B cell (primary cell): ENCODE results near the gene PPP1R9A. TPM values are rescaled to one million over a fixed set of nuclear protein-coding genes. Genes with fewer than 3 reads are reported as not detected.

ENCODE experiments used
- ATAC-seq: fragments of 200-7000 bp; cut with Tn5 transposase; one replicate; pipeline ENCODE4 v1.10.0; 2021; ENCODE audit warnings: low read depth, mild to moderate bottlenecking, moderate number of reproducible peaks, moderate library complexity
- CTCF ChIA-PET: fragments of 350-600 bp; sonication (Branson Sonifier 250); formaldehyde crosslinking; loops from one replicate; lab custom pipeline; 2021; ENCODE audit warnings: antibody characterized with exemption, inconsistent platforms; lab: Charles Lee
- POLR2A ChIA-PET: fragments of 350-600 bp; sonication (Branson Sonifier 250); formaldehyde crosslinking; loops from one replicate; lab custom pipeline; 2021; ENCODE audit warnings: antibody characterized with exemption; lab: Charles Lee
- DNase-seq: peaks from one replicate; pipeline ENCODE4 v3.0.0; 2013
- H2AFZ ChIP-seq: 2 replicates; pipeline ENCODE4 v1.6.1; 2012; ENCODE audit warnings: mild to moderate bottlenecking, low read depth, low read length; ENCODE audit not compliant: insufficient read depth, poor library complexity, severe bottlenecking
- H3K27ac ChIP-seq, 2 donors: 1 replicate in 1 of 2; 2 replicates in 1 of 2; pipeline ENCODE4 v1.5.1; 2012 to 2013; ENCODE audit warnings: low read length in 2 of 2, mild to moderate bottlenecking in 2 of 2, moderate library complexity in 1 of 2
- H3K27me3 ChIP-seq, 4 experiments: fragments of 200-600 bp in 1 of 4; sonication (generic) in 1 of 4; replicated peaks in 1 of 4; 1 replicate in 2 of 4; 2 replicates in 2 of 4; pipeline versions ENCODE4 v1.6.1 to v1.7.0; 2013 to 2016; ENCODE audit warnings: low read length in 3 of 4, mild to moderate bottlenecking in 2 of 4, mixed read lengths in 1 of 4, moderate library complexity in 1 of 4; ENCODE audit not compliant: insufficient read depth in 4 of 4, control insufficient read depth in 3 of 4; ENCODE audit errors: control extremely low read depth in 1 of 4
- H3K36me3 ChIP-seq, 2 experiments: replicated peaks in 1 of 2; 1 replicate in 1 of 2; 2 replicates in 1 of 2; pipeline versions ENCODE4 v1.6.1 to v1.7.1; 2013; ENCODE audit warnings: low read length in 1 of 2; ENCODE audit not compliant: insufficient read depth in 2 of 2, control insufficient read depth in 1 of 2; ENCODE audit errors: control extremely low read depth in 1 of 2, extremely low read depth in 1 of 2
- H3K4me1 ChIP-seq, 2 donors: fragments of 200-600 bp in 1 of 2; sonication (generic) in 1 of 2; 1 replicate in 1 of 2; 2 replicates in 1 of 2; pipeline versions ENCODE4 v1.5.1 to v1.6.1; 2013 to 2017; ENCODE audit warnings: low read length in 2 of 2; ENCODE audit not compliant: control insufficient read depth in 2 of 2, insufficient read depth in 2 of 2
- H3K4me2 ChIP-seq: replicated peaks from 2 replicates; pipeline ENCODE3; 2012; ENCODE audit warnings: mild to moderate bottlenecking, low read depth, low read length; ENCODE audit not compliant: poor library complexity, severe bottlenecking
- H3K4me3 ChIP-seq, 5 experiments: fragments of 200-600 bp in 1 of 5; sonication (generic) in 1 of 5; 1 replicate in 3 of 5; 2 replicates in 2 of 5; pipeline versions ENCODE4 v1.5.1 to v1.7.0; 2011 to 2016; ENCODE audit warnings: low read length in 4 of 5, mild to moderate bottlenecking in 4 of 5, low read depth in 2 of 5, control low read depth in 1 of 5, moderate library complexity in 1 of 5; ENCODE audit not compliant: insufficient read depth in 1 of 5; ENCODE audit errors: control extremely low read depth in 1 of 5, extremely low read depth in 1 of 5
- H3K79me2 ChIP-seq: fragments of 200-600 bp; sonication (generic); one replicate; pipeline ENCODE4 v1.6.0; 2016; ENCODE audit warnings: low read length; ENCODE audit not compliant: control insufficient read depth, insufficient read depth
- H3K9ac ChIP-seq: fragments of 200-600 bp; sonication (generic); 2 replicates; pipeline ENCODE4 v1.6.1; 2017; ENCODE audit warnings: mild to moderate bottlenecking, low read length, moderate library complexity
- H3K9me3 ChIP-seq, 3 donors: one replicate each; pipeline versions ENCODE4 v1.6.1 to v1.7.1; 2013; ENCODE audit warnings: low read length in 2 of 3; ENCODE audit not compliant: control insufficient read depth in 2 of 3, insufficient read depth in 1 of 3; ENCODE audit errors: control extremely low read depth in 1 of 3
- H4K20me1 ChIP-seq: 2 replicates; pipeline ENCODE4 v1.6.0; 2012; ENCODE audit warnings: mild to moderate bottlenecking, low read length; ENCODE audit not compliant: insufficient read depth, control insufficient read depth, poor library complexity, severe bottlenecking
- H3K27ac Mint-ChIP-seq: one replicate; pipeline ENCODE4 v1.8.0; 2021; ENCODE audit warnings: mixed read lengths
- H3K27me3 Mint-ChIP-seq: one replicate; pipeline ENCODE4 v1.8.0; 2021; ENCODE audit warnings: mixed read lengths
- H3K4me1 Mint-ChIP-seq: one replicate; pipeline ENCODE4 v1.8.0; 2021; ENCODE audit warnings: mixed read lengths
- H3K4me3 Mint-ChIP-seq: one replicate; pipeline ENCODE4 v1.8.0; 2021; ENCODE audit warnings: mixed read lengths
- H3K9me3 Mint-ChIP-seq: one replicate; pipeline ENCODE4 v1.8.0; 2022; ENCODE audit warnings: mixed read lengths; ENCODE audit not compliant: insufficient read depth
- CTCF ChIP-seq: fragments of 200-600 bp; IDR thresholded peaks from one replicate; pipeline ENCODE4 v1.8.0; 2022; ENCODE audit warnings: antibody characterized with exemption, mild to moderate bottlenecking
- EZH2 ChIP-seq: IDR thresholded peaks from 2 replicates; pipeline ENCODE4 v1.6.1; 2012; ENCODE audit warnings: borderline replicate concordance, low read depth, mild to moderate bottlenecking, moderate library complexity, low read length; ENCODE audit not compliant: insufficient read depth, poor library complexity, severe bottlenecking
- WGBS: methylation state at CpG from one replicate; pipeline ENCODE4 v1.1.5; 2013; ENCODE audit warnings: missing lambda C conversion rate; ENCODE audit not compliant: insufficient coverage; 5-methylcytosine and 5-hydroxymethylcytosine counted together
- intact Hi-C: fragments of 100-400 bp; cut with micrococcal nuclease; formaldehyde crosslinking; loops from one replicate; pipeline ENCODE4 v1.10.0; 2022
- polyA plus RNA-seq: library from polyadenylated mRNA; depleted of rRNA; stranded (reverse); fragments of >200 nt; gene quantifications from 2 replicates; pipeline ENCODE4 v1.2.3, GENCODE V29; 2012
- total RNA-seq, 2 donors: library from RNA; stranded (reverse); fragments of 120-200 nt in 1 of 2; gene quantifications; 1 replicate in 1 of 2; 2 replicates in 1 of 2; pipeline versions ENCODE4 v1.2.3 to v1.2.4, GENCODE V29; 2013 to 2022

Gene PPP1R9A
- total and polyA plus RNA-seq, 2 donors (not counting 1 experiment from before 2014, with no cell fraction given): 1.1 to 4.8 TPM

GRCh38 chr7:95338832-95339231, 431.4 kb downstream of the PPP1R9A start:
- Histone ChIP-seq H3K36me3 (no peaks in the 10 kb centered on the region), H3K9me3 (no peaks in the 10 kb centered on the region), H3K4me2 (no peak overlapping the region), H3K27me3 (no peaks in the 10 kb centered on the region), H3K79me2 (no peaks in the 10 kb centered on the region), H4K20me1 (no peaks in the 10 kb centered on the region), H3K4me3 (no peak overlapping the region), H3K9ac (no peak overlapping the region), H2AFZ (no peak overlapping the region), H3K4me1 (no peaks in the 10 kb centered on the region), H3K27ac (no peak overlapping the region)
- Mint-ChIP-seq H3K9me3 (no peaks in the 10 kb centered on the region), H3K4me3 (no peak overlapping the region), H3K4me1 (no peaks in the 10 kb centered on the region), H3K27ac (no peak overlapping the region), H3K27me3 (no peaks in the 10 kb centered on the region)
- WGBS: 100% methylated on average over 3 of the region's 3 CpGs
- POLR2A ChIA-PET: no interaction called here
- no peak for TF ChIP-seq EZH2
- no peak for TF ChIP-seq CTCF
- CTCF ChIA-PET: interaction anchor here (0.7 kb wide), 1 partner anchor 138 kb away, joined by 3 read pairs; no protein-coding TSS in a partner anchor
- DNase-seq (no peak), ATAC-seq (no peak)
- intact Hi-C loops: no loop called here

- ChIA-PET POLR2A (no interaction called here), CTCF (no interaction called here)
- no peak overlapping the region for H3K27ac ChIP-seq
- no peak for TF ChIP-seq EZH2
- TF ChIP-seq CTCF: no peak
- Mint-ChIP-seq H3K4me1 (no peaks in the 10 kb centered on the region), H3K4me3 (no peak overlapping the region), H3K27ac (no peak overlapping the region), H3K27me3 (peaks cover 2% of the 10 kb centered on the region), H3K9me3 (no peaks in the 10 kb centered on the region)
- H3K79me2 ChIP-seq: no peaks in the 10 kb centered on the region
- no peak overlapping the region for H3K9ac ChIP-seq
- no peaks in the 10 kb centered on the region for H3K27me3 ChIP-seq
- H4K20me1 ChIP-seq: no peaks in the 10 kb centered on the region
- H3K4me1 ChIP-seq: no peaks in the 10 kb centered on the region
- H3K4me3 ChIP-seq: no peak overlapping the region
- no peak overlapping the region for H2AFZ ChIP-seq
- ATAC-seq: no peak
- DNase-seq: no peak
- H3K36me3 ChIP-seq: no peaks in the 10 kb centered on the region
- no peaks in the 10 kb centered on the region for H3K9me3 ChIP-seq
- intact Hi-C loops: loop anchor here (10.0 kb wide), 1 partner anchor 134 kb away; no protein-coding TSS in a partner anchor
- no peak overlapping the region for H3K4me2 ChIP-seq
- 83% methylated on average over 1 of the region's 2 CpGs for WGBS
Measured at GRCh38 chr7:95340491-95340890, 433.1 kb downstream of the PPP1R9A start.
